Thyroid gland (tissue), 4 donors: Measurements from ENCODE around the gene CYP2U1.

Source experiments
- CTCF ChIP-seq, 6 experiments: fragments of 200-600 bp in 3 of 6; fragments of 450-650 bp in 3 of 6; sonication (generic) in 3 of 6; IDR thresholded peaks; one replicate each; pipeline ENCODE4 v1.5.1; 2016 to 2019; ENCODE audit warnings: antibody characterized with exemption in 6 of 6, mild to moderate bottlenecking in 2 of 6, inconsistent platforms in 1 of 6, moderate library complexity in 1 of 6
- POLR2A ChIP-seq, 2 donors: fragments of 450-650 bp; IDR thresholded peaks; one replicate each; pipeline ENCODE4 v1.6.1; 2017; ENCODE audit warnings: antibody characterized with exemption in 2 of 2, mild to moderate bottlenecking in 2 of 2, moderate library complexity in 1 of 2

DNA sequence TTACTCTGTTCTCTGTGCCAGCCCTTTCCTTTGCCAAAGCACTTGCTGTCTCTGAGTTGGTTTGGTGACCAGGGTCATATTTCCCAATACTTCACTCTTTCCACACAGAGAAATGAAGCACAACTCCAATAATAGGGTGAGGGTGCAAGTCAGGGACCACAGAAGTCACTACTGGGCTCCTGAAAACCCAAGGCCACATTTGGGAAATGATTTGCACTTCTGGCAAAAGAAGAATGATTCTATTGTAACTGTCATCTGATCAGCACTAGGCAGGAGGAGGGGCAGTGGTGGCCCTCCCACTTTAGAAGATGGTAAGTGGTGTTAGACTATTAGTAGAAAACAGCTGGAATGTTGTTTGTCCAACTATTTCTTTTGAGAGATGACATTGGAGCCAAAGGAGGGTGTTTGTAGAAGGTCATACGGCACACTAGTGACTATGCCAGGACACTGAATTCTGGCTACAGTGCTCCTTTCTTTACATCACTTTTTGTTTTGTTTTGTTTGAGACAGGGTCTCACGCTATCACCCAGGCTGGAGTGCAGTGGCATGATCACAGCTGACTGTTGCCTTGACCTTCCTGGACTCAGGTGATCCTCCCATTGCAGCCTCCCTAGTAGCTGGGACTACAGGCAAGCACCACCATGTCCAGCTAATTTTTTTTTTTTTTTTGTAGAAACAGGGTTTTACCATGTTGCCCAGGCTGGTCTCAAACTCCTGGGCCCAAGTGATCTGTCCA, 47.5 kb downstream of the CYP2U1 start:
- TF ChIP-seq CTCF (IDR thresholded peaks at IDR 0.05): no peak
- TF ChIP-seq POLR2A (IDR thresholded peaks at IDR 0.05): no peak
